Erythroblast (primary cell): ENCODE measurements around the gene FBXW7.

Experiments used
- GATA1 ChIP-seq: IDR thresholded peaks from 2 replicates; pipeline ENCODE4 v1.6.1; 2011; ENCODE audit warnings: low read depth, mild to moderate bottlenecking, control low read depth, low read length, moderate library complexity
- POLR2A ChIP-seq: IDR thresholded peaks from 2 replicates; pipeline ENCODE4 v1.6.1; 2011; ENCODE audit warnings: mild to moderate bottlenecking, low read length

- TF ChIP-seq POLR2A = no peak
- TF ChIP-seq GATA1 = no peak
Observed at GRCh38 chr4:152364883-152365282, 171.0 kb downstream of the FBXW7 start.
